Duodenal mucosa (tissue), 2 donors: ENCODE measurements around the gene PASK.

Experiments
- H3K27ac ChIP-seq: one replicate; pipeline ENCODE4 v1.7.0; 2013; ENCODE audit warnings: low read depth, low read length
- H3K27me3 ChIP-seq, 2 donors: one replicate each; pipeline ENCODE4 v1.7.0; 2013; ENCODE audit warnings: low read length in 2 of 2, control low read depth in 1 of 2; ENCODE audit not compliant: insufficient read depth in 2 of 2, control insufficient read depth in 1 of 2
- H3K36me3 ChIP-seq, 2 donors: one replicate each; pipeline ENCODE4 v1.7.0; 2013; ENCODE audit warnings: low read length in 2 of 2, control low read depth in 1 of 2; ENCODE audit not compliant: insufficient read depth in 2 of 2, control insufficient read depth in 1 of 2
- H3K4me1 ChIP-seq, 2 donors: one replicate each; pipeline ENCODE4 v1.7.0; 2013; ENCODE audit warnings: low read length in 2 of 2, control low read depth in 1 of 2; ENCODE audit not compliant: insufficient read depth in 2 of 2, control insufficient read depth in 1 of 2
- H3K4me3 ChIP-seq, 2 donors: one replicate each; pipeline ENCODE4 v1.7.0; 2013; ENCODE audit warnings: low read length in 2 of 2, low read depth in 1 of 2
- H3K9ac ChIP-seq, 2 donors: one replicate each; pipeline ENCODE4 v1.7.0; 2013; ENCODE audit warnings: low read length in 2 of 2, low read depth in 1 of 2
- H3K9me3 ChIP-seq, 2 donors: one replicate each; pipeline ENCODE4 v1.7.0; 2013; ENCODE audit warnings: low read length in 2 of 2, control low read depth in 1 of 2; ENCODE audit not compliant: control insufficient read depth in 1 of 2

The PASK gene

GRCh38 chr2:241068136-241068941, 80.9 kb downstream of the PASK start:
- H3K9me3 ChIP-seq: no peaks in the 10 kb centered on the region
- no peak overlapping the region for H3K27ac ChIP-seq
- H3K4me3 ChIP-seq: no peak overlapping the region
- no peak overlapping the region for H3K9ac ChIP-seq
- H3K36me3 ChIP-seq: no peaks in the 10 kb centered on the region
- peaks cover 0 to 4% of the 10 kb centered on the region in 2 donors for H3K4me1 ChIP-seq
- no peaks in the 10 kb centered on the region for H3K27me3 ChIP-seq

DNA sequence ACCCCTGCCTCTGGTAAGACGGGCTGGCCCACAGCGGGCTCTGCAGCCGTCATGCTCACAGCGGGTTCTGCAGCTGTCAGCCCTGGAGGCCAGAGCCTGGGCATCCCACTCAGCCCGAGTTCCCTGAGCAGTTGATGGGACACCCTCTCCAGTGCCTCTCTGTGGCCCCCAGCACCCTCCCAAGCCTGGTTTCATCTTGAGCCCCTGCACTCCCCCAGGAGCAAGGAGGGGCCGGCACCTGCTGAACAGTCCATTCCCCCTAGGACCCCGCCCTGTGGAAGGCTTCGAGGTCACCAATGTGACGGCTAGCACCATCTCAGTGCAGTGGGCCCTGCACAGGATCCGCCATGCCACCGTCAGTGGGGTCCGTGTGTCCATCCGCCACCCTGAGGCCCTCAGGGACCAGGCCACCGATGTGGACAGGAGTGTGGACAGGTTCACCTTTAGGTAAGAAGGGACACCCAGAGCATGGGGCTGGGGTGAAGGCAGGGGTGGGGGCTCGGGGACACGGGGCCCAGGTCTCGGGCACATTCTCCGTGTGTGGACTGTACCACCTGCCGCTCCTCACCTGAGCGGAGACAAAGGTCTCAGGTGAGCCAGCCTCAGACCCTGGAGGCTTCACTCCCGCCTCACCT, 81.7 kb downstream of the PASK start:
- Histone ChIP-seq H3K27ac (no peak overlapping the region), H3K9ac (no peak overlapping the region), H3K27me3 (peaks cover 0 to 3% of the 10 kb centered on the region in 2 donors), H3K4me3 (no peak overlapping the region), H3K9me3 (no peaks in the 10 kb centered on the region), H3K4me1 (peaks cover 0 to 4% of the 10 kb centered on the region in 2 donors), H3K36me3 (no peaks in the 10 kb centered on the region)

DNA sequence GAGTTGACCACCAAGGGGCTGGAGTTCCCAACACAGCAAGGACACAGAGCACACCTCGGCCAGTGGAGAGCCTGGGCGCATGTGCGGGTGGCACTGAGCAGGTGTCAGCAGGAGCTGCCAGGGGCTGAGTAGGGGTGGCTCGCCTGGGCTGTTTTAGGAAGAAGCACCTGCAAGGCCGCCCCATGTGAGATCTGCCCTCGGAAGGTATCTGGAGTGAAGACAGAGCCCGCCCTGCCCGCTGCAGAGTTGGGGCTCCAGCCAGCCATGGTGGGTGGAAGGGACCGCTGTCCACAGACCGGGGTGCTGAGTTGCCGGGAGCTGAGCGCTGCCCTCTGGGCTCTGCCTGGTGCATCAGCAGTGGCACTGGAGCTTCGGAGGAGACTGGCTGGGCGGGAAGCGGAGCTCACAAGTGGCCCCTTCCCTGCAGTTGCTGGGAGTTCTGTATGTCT, 82.4 kb downstream of the PASK start:
- Histone ChIP-seq H3K27me3 (peaks cover 0 to 3% of the 10 kb centered on the region in 2 donors), H3K4me3 (no peak overlapping the region), H3K27ac (no peak overlapping the region), H3K9me3 (no peaks in the 10 kb centered on the region), H3K4me1 (peaks cover 0 to 4% of the 10 kb centered on the region in 2 donors), H3K9ac (no peak overlapping the region), H3K36me3 (no peaks in the 10 kb centered on the region)

DNA sequence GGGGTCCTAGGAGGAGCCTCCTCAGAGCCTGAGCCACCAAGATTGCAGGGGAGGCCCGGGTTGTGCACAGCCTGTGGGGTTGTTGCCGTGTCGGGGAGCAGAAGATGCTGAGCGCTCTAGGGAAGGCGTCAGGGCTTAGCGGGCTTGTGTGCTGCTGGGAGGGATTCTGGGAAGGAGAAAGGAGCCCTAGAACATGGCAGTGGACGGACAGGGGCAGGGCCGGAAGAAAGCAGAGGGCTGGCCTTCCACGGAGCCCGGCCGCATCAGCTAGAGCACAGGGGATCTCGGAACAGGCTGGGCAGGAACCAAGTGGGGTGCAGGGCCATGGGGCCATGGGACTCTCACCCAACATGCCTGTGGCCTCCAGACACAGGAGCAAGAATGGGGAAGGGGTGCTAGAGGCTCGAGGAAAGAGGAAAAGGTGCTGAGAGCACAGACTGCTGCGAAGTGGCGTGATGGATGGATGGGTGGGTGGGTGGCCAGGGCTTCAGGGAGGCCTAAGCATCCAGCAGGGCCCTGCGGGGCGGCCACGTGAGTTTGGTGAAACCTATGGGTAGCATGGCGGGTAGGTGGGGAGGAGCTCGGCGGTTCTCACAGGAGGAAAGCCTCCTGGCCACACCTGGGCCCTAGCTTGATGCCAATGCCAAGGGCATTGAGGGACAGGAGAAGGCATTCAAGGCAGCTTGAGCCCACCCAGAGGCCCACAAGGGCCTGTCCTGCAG, 82.9 kb downstream of the PASK start:
- H3K9me3 ChIP-seq: no peaks in the 10 kb centered on the region
- no peak overlapping the region for H3K27ac ChIP-seq
- H3K4me1 ChIP-seq: peaks cover 0 to 4% of the 10 kb centered on the region in 2 donors
- H3K9ac ChIP-seq: no peak overlapping the region
- H3K36me3 ChIP-seq: no peaks in the 10 kb centered on the region
- H3K4me3 ChIP-seq: no peak overlapping the region
- H3K27me3 ChIP-seq: peaks cover 0 to 3% of the 10 kb centered on the region in 2 donors

DNA sequence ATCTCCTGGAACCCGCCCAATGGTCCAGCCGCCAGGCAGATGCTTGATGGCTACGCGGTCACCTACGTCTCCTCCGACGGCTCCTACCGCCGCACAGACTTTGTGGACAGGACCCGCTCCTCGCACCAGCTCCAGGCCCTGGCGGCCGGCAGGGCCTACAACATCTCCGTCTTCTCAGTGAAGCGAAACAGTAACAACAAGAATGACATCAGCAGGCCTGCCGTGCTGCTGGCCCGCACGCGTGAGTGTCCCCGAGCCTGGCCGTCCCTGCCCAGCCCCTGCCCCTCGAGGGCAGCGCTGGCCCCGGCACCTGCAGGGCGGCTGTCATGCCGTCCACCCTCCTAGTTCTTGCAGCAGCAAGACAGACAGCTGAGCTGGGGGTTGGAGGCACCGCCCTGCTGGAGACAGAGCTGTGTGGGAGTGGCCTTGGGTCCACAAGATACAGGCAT, 83.9 kb downstream of the PASK start:
- Histone ChIP-seq H3K4me3 (no peak overlapping the region), H3K36me3 (no peaks in the 10 kb centered on the region), H3K9me3 (no peaks in the 10 kb centered on the region), H3K27ac (no peak overlapping the region), H3K9ac (no peak overlapping the region), H3K4me1 (peaks cover 0 to 4% of the 10 kb centered on the region in 2 donors), H3K27me3 (peaks cover 0 to 3% of the 10 kb centered on the region in 2 donors)

DNA sequence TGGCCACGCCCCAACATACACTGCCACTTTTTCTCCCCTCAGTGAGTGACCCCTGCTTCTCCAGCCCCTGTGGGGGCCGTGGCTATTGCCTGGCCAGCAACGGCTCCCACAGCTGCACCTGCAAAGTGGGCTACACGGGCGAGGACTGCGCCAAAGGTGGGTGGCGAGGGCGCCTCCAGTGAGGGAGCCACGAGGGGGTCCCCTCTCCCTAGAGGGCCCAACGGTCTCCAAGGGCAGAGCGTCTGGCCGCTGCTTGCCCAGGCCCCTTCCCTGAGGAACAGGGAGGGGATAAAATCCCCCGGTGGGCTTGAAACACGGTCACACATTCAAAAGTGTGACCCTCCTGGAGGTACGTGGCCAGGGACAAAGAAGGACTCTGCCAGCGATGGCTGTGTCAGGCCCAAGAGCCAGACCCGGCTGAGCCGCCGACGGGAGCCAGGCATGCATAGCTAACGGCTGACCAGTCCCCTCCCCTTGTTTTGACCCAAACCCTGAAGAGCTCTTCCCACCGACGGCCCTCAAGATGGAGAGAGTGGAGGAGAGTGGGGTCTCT, 84.4 kb downstream of the PASK start:
- Histone ChIP-seq H3K9ac (no peak overlapping the region), H3K4me1 (peaks cover 0 to 4% of the 10 kb centered on the region in 2 donors), H3K4me3 (no peak overlapping the region), H3K27me3 (peaks cover 0 to 3% of the 10 kb centered on the region in 2 donors), H3K36me3 (no peaks in the 10 kb centered on the region), H3K9me3 (no peaks in the 10 kb centered on the region), H3K27ac (no peak overlapping the region)

DNA sequence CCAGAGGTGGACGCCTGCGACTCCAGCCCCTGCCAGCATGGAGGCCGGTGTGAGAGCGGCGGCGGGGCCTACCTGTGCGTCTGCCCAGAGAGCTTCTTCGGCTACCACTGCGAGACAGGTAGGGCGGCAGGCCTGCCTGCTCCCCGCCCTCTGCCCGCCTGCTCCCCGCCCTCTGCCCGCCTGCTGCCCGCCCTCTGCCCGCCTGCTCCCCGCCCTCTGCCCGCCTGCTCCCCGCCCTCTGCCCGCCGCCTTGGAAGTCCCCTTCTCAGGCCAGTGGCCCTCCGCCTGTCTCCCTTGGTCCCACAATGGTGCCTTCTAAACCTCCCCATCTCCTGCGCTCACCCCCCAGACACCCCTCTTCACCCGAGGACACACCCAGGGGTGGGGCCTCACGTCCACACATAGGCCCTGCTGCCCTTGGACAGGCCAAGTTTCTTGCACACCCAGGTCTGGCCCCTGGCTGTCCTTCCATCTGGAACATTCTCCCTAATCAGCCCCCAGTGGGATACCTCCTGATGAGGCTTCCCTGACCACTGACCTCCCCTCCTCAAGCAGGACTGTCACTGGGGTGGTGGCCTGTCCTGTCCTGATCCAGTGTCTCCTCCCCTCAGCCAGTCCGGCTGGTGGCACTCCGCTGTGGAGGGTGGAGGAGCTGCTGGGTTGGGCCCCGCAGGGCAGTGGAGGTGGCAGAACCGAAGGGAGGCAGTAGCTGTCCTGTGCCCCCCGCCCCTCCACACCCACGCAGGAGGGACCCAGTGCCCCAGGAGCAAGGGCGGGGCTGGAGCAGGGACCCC, 85.1 kb downstream of the PASK start:
- peaks cover 0 to 3% of the 10 kb centered on the region in 2 donors for H3K27me3 ChIP-seq
- H3K4me3 ChIP-seq: peak overlapping the region in 1 of 2 donors; percentile 40
- no peaks in the 10 kb centered on the region for H3K9me3 ChIP-seq
- H3K4me1 ChIP-seq: peaks cover 0 to 4% of the 10 kb centered on the region in 2 donors
- no peaks in the 10 kb centered on the region for H3K36me3 ChIP-seq
- H3K27ac ChIP-seq: no peak overlapping the region
- H3K9ac ChIP-seq: no peak overlapping the region

DNA sequence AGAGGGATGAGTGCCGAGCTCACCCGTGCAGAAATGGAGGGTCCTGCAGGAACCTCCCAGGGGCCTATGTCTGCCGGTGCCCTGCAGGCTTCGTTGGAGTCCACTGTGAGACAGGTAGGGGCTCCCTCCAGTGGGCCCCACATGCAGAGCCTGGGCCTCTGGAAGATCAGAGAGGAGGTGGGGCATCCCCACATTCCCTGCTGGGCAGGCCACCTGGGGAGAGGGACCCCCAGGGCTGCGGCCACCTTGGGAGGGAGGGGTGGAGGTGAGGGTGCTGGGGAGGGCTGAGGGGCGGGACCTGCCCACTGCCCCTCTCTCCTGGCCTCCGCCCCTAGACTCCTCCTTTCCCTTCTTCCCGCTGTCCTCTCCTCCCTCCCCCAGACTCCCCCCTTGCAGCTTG, 85.7 kb downstream of the PASK start:
- no peak overlapping the region for H3K9ac ChIP-seq
- H3K9me3 ChIP-seq: no peaks in the 10 kb centered on the region
- H3K4me1 ChIP-seq: peaks cover 0 to 4% of the 10 kb centered on the region in 2 donors
- peaks cover 0 to 3% of the 10 kb centered on the region in 2 donors for H3K27me3 ChIP-seq
- H3K36me3 ChIP-seq: no peaks in the 10 kb centered on the region
- H3K4me3 ChIP-seq: peak overlapping the region in 1 of 2 donors; percentile 40
- H3K27ac ChIP-seq: no peak overlapping the region

GRCh38 chr2:241063093-241063551, 86.2 kb downstream of the PASK start:
- no peaks in the 10 kb centered on the region for H3K9me3 ChIP-seq
- peaks cover 0 to 4% of the 10 kb centered on the region in 2 donors for H3K4me1 ChIP-seq
- no peak overlapping the region for H3K27ac ChIP-seq
- peaks cover 0 to 3% of the 10 kb centered on the region in 2 donors for H3K27me3 ChIP-seq
- no peak overlapping the region for H3K4me3 ChIP-seq
- no peak overlapping the region for H3K9ac ChIP-seq
- H3K36me3 ChIP-seq: no peaks in the 10 kb centered on the region
